ENCODE results near the gene CDKN1C. TPM values are rescaled to one million over a fixed set of nuclear protein-coding genes. Genes with fewer than 3 reads are reported as not detected.

The CDKN1C gene
- total RNA-seq, 1 experiment from 2014 or later = 12.9 TPM

DNA sequence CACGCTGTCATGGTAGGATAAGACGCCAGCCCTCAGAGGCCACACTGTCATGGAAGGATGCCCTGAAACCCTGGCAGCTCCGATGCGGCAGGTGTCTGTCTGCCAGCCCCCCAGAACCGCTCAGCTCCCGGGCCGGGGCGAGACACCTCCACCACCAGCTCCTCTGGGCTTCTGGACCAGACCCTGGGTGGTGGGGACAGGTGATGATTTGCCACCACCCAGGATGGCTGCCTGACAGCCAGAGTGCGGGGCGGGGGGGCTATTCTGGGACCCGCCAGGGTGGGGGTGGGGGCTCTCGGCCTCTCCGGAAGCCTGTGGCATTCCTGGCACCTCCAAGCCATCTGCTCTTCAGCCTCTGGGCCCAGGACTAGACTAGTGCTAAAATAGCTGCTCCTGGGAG, 34.3 kb upstream of the CDKN1C start:
- peaks cover 9% of the 10 kb centered on the region for H3K4me1 ChIP-seq (ENCODE audit: insufficient read depth, low read length)
- ChIA-PET CTCF (no interaction called here), POLR2A (ENCODE audit: unreplicated experiment) (no interaction called here)
- H3K27me3 ChIP-seq (ENCODE audit: low read length) = no peaks in the 10 kb centered on the region
- H4K20me1 ChIP-seq (ENCODE audit: low read length) = no peaks in the 10 kb centered on the region; the same call in 1 of the 2 replicates
- no peak for TF ChIP-seq EZH2phosphoT487 (IDR thresholded peaks at IDR 0.05; ENCODE audit: borderline replicate concordance, low read length)
- TF ChIP-seq EZH2 (IDR thresholded peaks at IDR 0.05; ENCODE audit: low read length, unreplicated experiment) = no peak
- no peak overlapping the region for H3K4me2 ChIP-seq (ENCODE audit: low read length)
- intact Hi-C loops (cut with micrococcal nuclease) = no loop called here
- peaks cover 2% of the 10 kb centered on the region; the same call in 1 of the 2 replicates for H3K79me2 ChIP-seq (ENCODE audit: low read length)
- DNase-seq = no peak
- no peak overlapping the region for H3K27ac ChIP-seq (ENCODE audit: low read length)
- H3K9ac ChIP-seq (ENCODE audit: low read length) = no peak overlapping the region
- H3K4me3 ChIP-seq (ENCODE audit: low read length) = no peak overlapping the region
- no peak overlapping the region for H2AFZ ChIP-seq (ENCODE audit: low read length)
- H3K9me3 ChIP-seq (ENCODE audit: low read length) = no peaks in the 10 kb centered on the region
- H3K9me2 ChIP-seq (replicated peaks; ENCODE audit: low read length) = no peaks in the 10 kb centered on the region
- no peaks in the 10 kb centered on the region for H3K36me3 ChIP-seq (ENCODE audit: low read depth, low read length)
- H3F3A ChIP-seq (ENCODE audit: low read length, unreplicated experiment) = no peaks in the 10 kb centered on the region
- no peak for ATAC-seq
- no TSS peak for BruUV-seq (replicated peaks)

DNA sequence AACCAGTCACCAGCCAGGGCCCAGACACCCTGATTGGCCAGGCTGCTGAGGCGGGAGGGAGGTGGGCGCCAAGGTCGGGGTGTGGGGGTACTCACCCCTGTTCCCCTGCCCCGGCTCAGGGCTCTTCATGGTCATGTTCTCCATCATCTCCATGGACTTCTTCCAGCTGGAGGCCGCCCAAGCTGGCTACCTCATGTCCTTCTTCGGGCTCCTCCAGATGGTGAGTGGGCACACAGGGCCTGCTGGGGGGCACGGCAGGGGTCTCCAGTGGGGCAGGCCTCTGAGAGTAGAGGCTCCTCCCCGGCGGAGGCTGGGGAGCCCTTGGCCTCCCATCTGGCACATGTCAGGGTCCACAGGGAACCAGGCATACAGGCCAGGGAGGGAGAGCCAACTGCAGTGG, 33.6 kb upstream of the CDKN1C start:
- TF ChIP-seq EZH2phosphoT487 (IDR thresholded peaks at IDR 0.05; ENCODE audit: borderline replicate concordance, low read length) (no peak), EZH2 (IDR thresholded peaks at IDR 0.05; ENCODE audit: low read length, unreplicated experiment) (no peak)
- TF ChIP-seq, protein P1, sequence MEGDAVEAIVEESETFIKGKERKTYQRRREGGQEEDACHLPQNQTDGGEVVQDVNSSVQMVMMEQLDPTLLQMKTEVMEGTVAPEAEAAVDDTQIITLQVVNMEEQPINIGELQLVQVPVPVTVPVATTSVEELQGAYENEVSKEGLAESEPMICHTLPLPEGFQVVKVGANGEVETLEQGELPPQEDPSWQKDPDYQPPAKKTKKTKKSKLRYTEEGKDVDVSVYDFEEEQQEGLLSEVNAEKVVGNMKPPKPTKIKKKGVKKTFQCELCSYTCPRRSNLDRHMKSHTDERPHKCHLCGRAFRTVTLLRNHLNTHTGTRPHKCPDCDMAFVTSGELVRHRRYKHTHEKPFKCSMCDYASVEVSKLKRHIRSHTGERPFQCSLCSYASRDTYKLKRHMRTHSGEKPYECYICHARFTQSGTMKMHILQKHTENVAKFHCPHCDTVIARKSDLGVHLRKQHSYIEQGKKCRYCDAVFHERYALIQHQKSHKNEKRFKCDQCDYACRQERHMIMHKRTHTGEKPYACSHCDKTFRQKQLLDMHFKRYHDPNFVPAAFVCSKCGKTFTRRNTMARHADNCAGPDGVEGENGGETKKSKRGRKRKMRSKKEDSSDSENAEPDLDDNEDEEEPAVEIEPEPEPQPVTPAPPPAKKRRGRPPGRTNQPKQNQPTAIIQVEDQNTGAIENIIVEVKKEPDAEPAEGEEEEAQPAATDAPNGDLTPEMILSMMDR (conservative IDR thresholded peaks at IDR 0.05; ENCODE audit: low read depth, low read length) = no peak
- H3K79me2 ChIP-seq (ENCODE audit: low read length) = no peaks in the 10 kb centered on the region
- H2AFZ ChIP-seq (ENCODE audit: low read length) = no peak overlapping the region
- no peak overlapping the region for H3K4me3 ChIP-seq (ENCODE audit: low read length)
- no peaks in the 10 kb centered on the region for H3K9me3 ChIP-seq (ENCODE audit: low read length)
- no peaks in the 10 kb centered on the region for H4K20me1 ChIP-seq (ENCODE audit: low read length)
- BruUV-seq (replicated peaks) = no TSS peak
- H3K4me2 ChIP-seq (ENCODE audit: low read length) = no peak overlapping the region
- no peak for DNase-seq
- ChIA-PET CTCF (no interaction called here), POLR2A (ENCODE audit: unreplicated experiment) (no interaction called here)
- H3K27me3 ChIP-seq (ENCODE audit: low read length) = no peaks in the 10 kb centered on the region
- no peaks in the 10 kb centered on the region for H3K9me2 ChIP-seq (replicated peaks; ENCODE audit: low read length)
- no peaks in the 10 kb centered on the region for H3F3A ChIP-seq (ENCODE audit: low read length, unreplicated experiment)
- intact Hi-C loops (cut with micrococcal nuclease) = no loop called here
- no peaks in the 10 kb centered on the region for H3K36me3 ChIP-seq (ENCODE audit: low read depth, low read length)
- H3K27ac ChIP-seq (ENCODE audit: low read length) = no peak overlapping the region
- ATAC-seq = no peak
- H3K4me1 ChIP-seq (ENCODE audit: insufficient read depth, low read length) = peaks cover 4% of the 10 kb centered on the region
- H3K9ac ChIP-seq (ENCODE audit: low read length) = no peak overlapping the region

DNA sequence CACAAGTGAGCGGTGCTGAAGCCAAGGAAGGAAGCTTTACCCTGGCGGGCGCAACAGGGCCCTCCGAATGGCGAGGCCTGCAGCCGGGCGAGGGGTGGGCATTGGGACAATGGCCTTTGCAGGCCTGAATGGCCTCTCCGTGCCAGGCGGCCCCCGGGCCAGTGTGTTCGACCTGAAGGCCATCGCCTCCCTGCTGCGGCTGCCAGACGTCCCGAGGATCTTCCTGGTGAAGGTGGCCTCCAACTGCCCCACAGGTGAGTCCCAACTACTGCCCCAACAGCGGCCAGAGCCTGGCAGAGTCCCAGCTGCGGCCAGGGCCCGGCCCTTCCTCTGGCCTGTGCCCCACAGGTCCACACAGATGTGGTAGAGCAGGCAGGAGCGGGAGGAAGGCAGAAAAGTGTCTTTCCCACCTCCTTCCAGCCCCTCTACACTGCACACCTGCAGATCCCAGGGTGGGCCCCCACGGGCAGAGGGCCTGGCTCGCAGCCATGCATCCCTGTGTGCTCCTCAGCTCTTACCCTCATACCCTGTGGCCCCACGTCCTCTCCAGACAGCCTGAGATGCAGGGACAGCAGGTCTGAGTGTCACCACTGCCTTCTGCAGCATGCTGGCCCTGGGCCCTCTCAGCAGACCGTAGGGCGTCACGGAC, 32.4 kb upstream of the CDKN1C start:
- Histone ChIP-seq H3K27me3 (ENCODE audit: low read length) (no peaks in the 10 kb centered on the region), H3K4me1 (ENCODE audit: insufficient read depth, low read length) (peaks cover 11% of the 10 kb centered on the region), H3K36me3 (ENCODE audit: low read depth, low read length) (no peaks in the 10 kb centered on the region), H3K9me3 (ENCODE audit: low read length) (no peaks in the 10 kb centered on the region), H3K4me2 (ENCODE audit: low read length) (no peak overlapping the region), H2AFZ (ENCODE audit: low read length) (no peak overlapping the region), H3K4me3 (ENCODE audit: low read length) (no peak overlapping the region), H3F3A (ENCODE audit: low read length, unreplicated experiment) (no peaks in the 10 kb centered on the region), H3K79me2 (ENCODE audit: low read length) (no peaks in the 10 kb centered on the region), H3K27ac (ENCODE audit: low read length) (no peak overlapping the region), H4K20me1 (ENCODE audit: low read length) (no peaks in the 10 kb centered on the region), H3K9me2 (replicated peaks; ENCODE audit: low read length) (no peaks in the 10 kb centered on the region), H3K9ac (ENCODE audit: low read length) (no peak overlapping the region)
- TF ChIP-seq EZH2 (IDR thresholded peaks at IDR 0.05; ENCODE audit: low read length, unreplicated experiment) = no peak
- TF ChIP-seq, protein P1 (conservative IDR thresholded peaks at IDR 0.05; ENCODE audit: low read depth, low read length) = no peak
- no peak for TF ChIP-seq EZH2phosphoT487 (IDR thresholded peaks at IDR 0.05; ENCODE audit: borderline replicate concordance, low read length)
- ChIA-PET POLR2A (ENCODE audit: unreplicated experiment) (no interaction called here), CTCF (no interaction called here)
- no TSS peak for BruUV-seq (replicated peaks)
- intact Hi-C loops (cut with micrococcal nuclease) = no loop called here
- ATAC-seq (no peak), DNase-seq (no peak)
